GM23338 (cell line): Measurements from ENCODE around the gene B3GALT2. TPM values are rescaled to one million over a fixed set of nuclear protein-coding genes. Genes with fewer than 3 reads are reported as not detected.

ENCODE experiments used
- ATAC-seq: fragments of 200-7000 bp; cut with Tn5 transposase; 3 replicates; pipeline ENCODE4 v1.9.1; 2020
- DNase-seq: peaks from one replicate; pipeline ENCODE4 v3.0.0-alpha.2; 2015; ENCODE audit warnings: low spot score
- H2AFZ ChIP-seq: fragments of 200-600 bp; sonication (generic); 2 replicates; pipeline ENCODE4 v1.8.0; 2016; ENCODE audit warnings: antibody characterized with exemption, mild to moderate bottlenecking, moderate library complexity
- H3F3A ChIP-seq: fragments of 200-600 bp; sonication (generic); replicated peaks from 2 replicates; pipeline ENCODE4 v1.8.0; 2017; ENCODE audit warnings: antibody characterized with exemption, mixed run types, low read depth
- H3K27ac ChIP-seq: fragments of 200-600 bp; sonication (generic); 2 replicates; pipeline ENCODE4 v1.6.1; 2016; ENCODE audit warnings: low read depth
- H3K27me3 ChIP-seq: fragments of 200-600 bp; sonication (generic); 2 replicates; pipeline ENCODE4 v1.8.0; 2016; ENCODE audit warnings: mild to moderate bottlenecking, mixed run types, moderate library complexity; ENCODE audit not compliant: insufficient read depth
- H3K36me3 ChIP-seq: fragments of 200-600 bp; sonication (generic); 2 replicates; pipeline ENCODE4 v1.8.0; 2016; ENCODE audit warnings: mild to moderate bottlenecking; ENCODE audit not compliant: insufficient read depth
- H3K4me1 ChIP-seq: fragments of 200-600 bp; sonication (generic); 2 replicates; pipeline ENCODE4 v1.8.0; 2016; ENCODE audit warnings: mild to moderate bottlenecking, moderate library complexity; ENCODE audit not compliant: insufficient read depth
- H3K4me2 ChIP-seq: fragments of 200-600 bp; sonication (generic); 2 replicates; pipeline ENCODE4 v1.7.1; 2017; ENCODE audit warnings: mixed run types
- H3K4me3 ChIP-seq: fragments of 200-600 bp; sonication (generic); 2 replicates; pipeline ENCODE4 v1.6.1; 2016; ENCODE audit warnings: mixed run types
- H3K79me2 ChIP-seq: fragments of 200-600 bp; sonication (generic); replicated peaks from 2 replicates; pipeline ENCODE4 v1.8.0; 2017; ENCODE audit warnings: mild to moderate bottlenecking; ENCODE audit not compliant: insufficient read depth
- H3K9me2 ChIP-seq: fragments of 200-600 bp; sonication (generic); 2 replicates; pipeline ENCODE4 v1.8.0; 2017; ENCODE audit not compliant: insufficient read depth
- H4K20me1 ChIP-seq: fragments of 200-600 bp; sonication (generic); replicated peaks from 2 replicates; pipeline ENCODE4 v1.8.0; 2017; ENCODE audit warnings: mild to moderate bottlenecking; ENCODE audit not compliant: insufficient read depth
- H3K27ac Mint-ChIP-seq: 2 replicates; pipeline ENCODE4 v1.8.0; 2020; ENCODE audit warnings: inconsistent platforms, mild to moderate bottlenecking, moderate library complexity, mixed read lengths
- H3K27me3 Mint-ChIP-seq: 3 replicates; pipeline ENCODE4 v1.8.0; 2022; ENCODE audit warnings: low read depth, mild to moderate bottlenecking, moderate library complexity, mixed read lengths, inconsistent platforms; ENCODE audit not compliant: insufficient read depth, poor library complexity
- H3K36me3 Mint-ChIP-seq: 3 replicates; pipeline ENCODE4 v1.8.0; 2021; ENCODE audit warnings: low read depth, mild to moderate bottlenecking, inconsistent platforms, moderate library complexity, mixed read lengths
- H3K4me1 Mint-ChIP-seq: 3 replicates; pipeline ENCODE4 v1.8.0; 2020; ENCODE audit warnings: mild to moderate bottlenecking, inconsistent platforms, mixed read lengths
- H3K4me3 Mint-ChIP-seq: 3 replicates; pipeline ENCODE4 v1.8.0; 2021; ENCODE audit warnings: moderate library complexity, mild to moderate bottlenecking, inconsistent platforms, mixed read lengths
- H3K9me3 Mint-ChIP-seq: 3 replicates; pipeline ENCODE4 v1.8.0; 2020; ENCODE audit warnings: moderate library complexity, mild to moderate bottlenecking, inconsistent platforms, mixed read lengths
- CREB1 ChIP-seq: fragments of 250-450 bp; sonication (Bioruptor Pico); IDR thresholded peaks from 2 replicates; pipeline ENCODE4 v1.5.0; 2020; ENCODE audit warnings: low read depth, mild to moderate bottlenecking, moderate library complexity
- CTCF ChIP-seq, 2 experiments: fragments of 200-600 bp in 1 of 2; sonication (generic) in 1 of 2; conservative IDR thresholded peaks; 2 replicates each; pipeline versions ENCODE4 v1.5.1 to v1.6.1; 2016 to 2017; ENCODE audit warnings: antibody characterized with exemption in 2 of 2, low read depth in 2 of 2, mild to moderate bottlenecking in 2 of 2, moderate library complexity in 1 of 2
- ETS1 ChIP-seq: IDR thresholded peaks from 2 replicates; pipeline ENCODE4 v1.6.1; 2016; ENCODE audit warnings: antibody characterized with exemption
- EZH2phosphoT487 ChIP-seq: fragments of 200-600 bp; sonication (generic); IDR thresholded peaks from one replicate; pipeline ENCODE4 v1.8.1; 2018; ENCODE audit warnings: antibody characterized with exemption; ENCODE audit not compliant: unreplicated experiment
- JUNB ChIP-seq: IDR thresholded peaks from one replicate; pipeline ENCODE4 v1.6.1; 2016; ENCODE audit warnings: antibody characterized with exemption; ENCODE audit not compliant: unreplicated experiment
- NANOG ChIP-seq: IDR thresholded peaks from 2 replicates; pipeline ENCODE4 v1.6.1; 2016; ENCODE audit warnings: antibody characterized with exemption, borderline replicate concordance
- POLR2AphosphoS5 ChIP-seq: IDR thresholded peaks from 2 replicates; pipeline ENCODE4 v1.6.1; 2016; ENCODE audit warnings: antibody characterized with exemption, low read depth
- REST ChIP-seq: IDR thresholded peaks from one replicate; pipeline ENCODE4 v1.6.1; 2018; ENCODE audit warnings: antibody characterized with exemption; ENCODE audit not compliant: unreplicated experiment
- STAT1 ChIP-seq: IDR thresholded peaks from one replicate; pipeline ENCODE4 v1.6.1; 2016; ENCODE audit warnings: antibody characterized with exemption; ENCODE audit not compliant: unreplicated experiment
- ZNF114 ChIP-seq: fragments of 250-450 bp; sonication (Bioruptor Pico); IDR thresholded peaks from 2 replicates; pipeline ENCODE4 v1.5.0; 2020; ENCODE audit warnings: mild to moderate bottlenecking, moderate library complexity
- ZNF462 ChIP-seq: fragments of 250-450 bp; sonication (Bioruptor Pico); IDR thresholded peaks from 2 replicates; pipeline ENCODE4 v1.5.0; 2020; ENCODE audit warnings: mild to moderate bottlenecking, moderate library complexity
- polyA plus RNA-seq: library from polyadenylated mRNA; unstranded; fragments of >200 nt; fragmentation: Nextera tagmentation; extraction: Ambion mirVana; gene quantifications from 2 replicates; pipeline ENCODE4 v1.2.1, GENCODE V29; 2016
- total RNA-seq: library from RNA; depleted of rRNA; stranded (reverse); fragments of >200 nt; shearing (Covaris generic); gene quantifications from 2 replicates; pipeline ENCODE4 v1.2.3, GENCODE V29; 2014

The B3GALT2 gene
- total and polyA plus RNA-seq, 2 experiments from 2014 or later, result 1.2 TPM; not detected in 1

- TF ChIP-seq ETS1 (no peak), EZH2phosphoT487 (no peak), ZNF114 (CRISPR knock-in tag) (no peak)
These were observed 46.2 kb downstream of the B3GALT2 start (continued) for GRCh38 chr1:193140254-193140653.

GRCh38 chr1:193131266-193131860 lies 55.0 kb downstream of the B3GALT2 start:
- peaks cover 4% of the 10 kb centered on the region for H3K27me3 Mint-ChIP-seq
- ATAC-seq, result no peak
- Histone ChIP-seq H3F3A (no peaks in the 10 kb centered on the region), H3K79me2 (peaks cover 81% of the 10 kb centered on the region), H3K9me2 (no peaks in the 10 kb centered on the region), H3K4me3 (no peak overlapping the region), H3K27me3 (no peaks in the 10 kb centered on the region), H4K20me1 (no peaks in the 10 kb centered on the region; the same call in 1 of the 2 replicates), H3K4me1 (no peaks in the 10 kb centered on the region), H2AFZ (no peak overlapping the region), H3K4me2 (no peak overlapping the region), H3K36me3 (peaks cover 36% of the 10 kb centered on the region), H3K27ac (no peak overlapping the region)
- no peaks in the 10 kb centered on the region for H3K4me1 Mint-ChIP-seq
- H3K9me3 Mint-ChIP-seq, result no peaks in the 10 kb centered on the region
- H3K36me3 Mint-ChIP-seq, result peaks cover 60% of the 10 kb centered on the region
- no peak overlapping the region for H3K4me3 Mint-ChIP-seq
- no peak overlapping the region for H3K27ac Mint-ChIP-seq
- DNase-seq, result no peak
- no peak for TF ChIP-seq POLR2AphosphoS5
- TF ChIP-seq EZH2phosphoT487, result no peak
- no peak for TF ChIP-seq CREB1 (CRISPR knock-in tag)
- no peak for TF ChIP-seq JUNB
- no peak for TF ChIP-seq REST
- TF ChIP-seq ZNF114 (CRISPR knock-in tag), result no peak
- no peak for TF ChIP-seq STAT1
- no peak for TF ChIP-seq ZNF462 (CRISPR knock-in tag)
- TF ChIP-seq CTCF (conservative IDR thresholded peaks at IDR 0.05; ENCODE audit: low read depth in 2 of 2), result no peak
- no peak for TF ChIP-seq ETS1
- TF ChIP-seq NANOG, result no peak
